ENCODE measurements around the gene HTR1D. TPM values are rescaled to one million over a fixed set of nuclear protein-coding genes. Genes with fewer than 3 reads are reported as not detected.

Gene HTR1D
- polyA plus RNA-seq, 1 donor from 2014 or later: not detected

GRCh38 chr1:23202263-23202749, 15.0 kb downstream of the HTR1D start:
- H4K20me1 ChIP-seq (ENCODE audit: insufficient read depth): no peaks in the 10 kb centered on the region
- H3K79me2 ChIP-seq (replicated peaks; ENCODE audit: insufficient read depth, low read length): no peaks in the 10 kb centered on the region
- H3K36me3 ChIP-seq (ENCODE audit: insufficient read depth, low read length): no peaks in the 10 kb centered on the region
- TF ChIP-seq CTCF (IDR thresholded peaks at IDR 0.05; ENCODE audit: poor library complexity, severe bottlenecking) (no peak), EP300 (conservative IDR thresholded peaks at IDR 0.05; ENCODE audit: poor library complexity, severe bottlenecking) (no peak), SMC3 (conservative IDR thresholded peaks at IDR 0.05; ENCODE audit: poor library complexity) (no peak), REST (IDR thresholded peaks at IDR 0.05; ENCODE audit: borderline replicate concordance) (no peak), RAD21 (conservative IDR thresholded peaks at IDR 0.05) (no peak)
- H3K9me2 ChIP-seq (ENCODE audit: insufficient read depth, low read length): no peaks in the 10 kb centered on the region
- no peak overlapping the region for H3K4me3 ChIP-seq (ENCODE audit: low read length)
- no peaks in the 10 kb centered on the region for H3K27me3 ChIP-seq (ENCODE audit: insufficient read depth, low read depth, low read length)
- H3K9me3 ChIP-seq (ENCODE audit: low read length): no peaks in the 10 kb centered on the region
- H3K4me2 ChIP-seq (ENCODE audit: low read length): no peak overlapping the region
- H3K27ac ChIP-seq (ENCODE audit: low read length): no peak overlapping the region
- H3F3A ChIP-seq (ENCODE audit: insufficient read depth, low read length, poor library complexity, severe bottlenecking): no peaks in the 10 kb centered on the region
- no peak overlapping the region for H2AFZ ChIP-seq (ENCODE audit: low read depth, low read length)
- no peak overlapping the region for H3K9ac ChIP-seq (ENCODE audit: low read length)

GRCh38 chr1:23200883-23201282, 16.4 kb downstream of the HTR1D start:
- H3K4me2 ChIP-seq (ENCODE audit: low read length): no peak overlapping the region
- no peak overlapping the region for H3K4me3 ChIP-seq (ENCODE audit: low read length)

More at GRCh38 chr1:23200883-23201282, 16.4 kb downstream of the HTR1D start:
- Histone ChIP-seq H4K20me1 (ENCODE audit: insufficient read depth) (no peaks in the 10 kb centered on the region), H3K9me2 (ENCODE audit: insufficient read depth, low read length) (no peaks in the 10 kb centered on the region), H3K79me2 (replicated peaks; ENCODE audit: insufficient read depth, low read length) (no peaks in the 10 kb centered on the region), H3K27ac (ENCODE audit: low read length) (no peak overlapping the region), H3F3A (ENCODE audit: insufficient read depth, low read length, poor library complexity, severe bottlenecking) (no peaks in the 10 kb centered on the region), H3K9me3 (ENCODE audit: low read length) (no peaks in the 10 kb centered on the region), H2AFZ (ENCODE audit: low read depth, low read length) (no peak overlapping the region), H3K36me3 (ENCODE audit: insufficient read depth, low read length) (no peaks in the 10 kb centered on the region), H3K9ac (ENCODE audit: low read length) (no peak overlapping the region), H3K27me3 (ENCODE audit: insufficient read depth, low read depth, low read length) (no peaks in the 10 kb centered on the region)
- TF ChIP-seq CTCF (IDR thresholded peaks at IDR 0.05; ENCODE audit: poor library complexity, severe bottlenecking) (no peak), TAF1 (IDR thresholded peaks at IDR 0.05; ENCODE audit: low read depth) (no peak), SMC3 (conservative IDR thresholded peaks at IDR 0.05; ENCODE audit: poor library complexity) (no peak), REST (IDR thresholded peaks at IDR 0.05; ENCODE audit: borderline replicate concordance) (no peak)
